HT1080 (cell line): ENCODE measurements around the gene NUP210L. TPM values are rescaled to one million over a fixed set of nuclear protein-coding genes. Genes with fewer than 3 reads are reported as not detected.
"Not testable (repeated sequence)": the region's sequence is repeated elsewhere in the genome, so short reads cannot be mapped to it uniquely, and the experiment has no call there.

ENCODE experiments used
- DNase-seq: peaks from one replicate; pipeline ENCODE4 v3.0.0-alpha.2; 2015; ENCODE audit warnings: low read depth
- total RNA-seq: library from RNA; depleted of rRNA; stranded (reverse); fragments of >200 nt; shearing (Covaris generic); gene quantifications from 2 replicates; pipeline ENCODE4 v1.2.3, GENCODE V29; 2014

Gene NUP210L
- total RNA-seq, 1 experiment from 2014 or later = not detected

DNA sequence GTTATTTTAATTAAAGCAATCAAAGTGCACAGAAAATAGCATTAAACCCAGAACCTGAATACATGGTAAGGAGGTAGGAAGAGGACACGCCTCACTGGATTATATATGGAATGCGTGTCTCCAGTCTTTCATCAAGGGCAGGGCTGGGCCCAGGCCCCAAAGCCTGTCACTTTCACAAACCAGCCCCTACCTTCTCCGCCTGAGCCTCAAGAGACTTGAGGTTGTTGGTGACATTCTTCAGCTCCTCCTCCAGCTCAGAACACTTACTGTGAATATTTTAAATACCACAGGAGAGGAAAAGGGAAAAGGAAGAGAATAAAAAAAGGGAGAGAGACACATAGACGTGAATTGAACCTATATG, 16.3 kb upstream of the NUP210L start:
- DNase-seq = no peak

DNA sequence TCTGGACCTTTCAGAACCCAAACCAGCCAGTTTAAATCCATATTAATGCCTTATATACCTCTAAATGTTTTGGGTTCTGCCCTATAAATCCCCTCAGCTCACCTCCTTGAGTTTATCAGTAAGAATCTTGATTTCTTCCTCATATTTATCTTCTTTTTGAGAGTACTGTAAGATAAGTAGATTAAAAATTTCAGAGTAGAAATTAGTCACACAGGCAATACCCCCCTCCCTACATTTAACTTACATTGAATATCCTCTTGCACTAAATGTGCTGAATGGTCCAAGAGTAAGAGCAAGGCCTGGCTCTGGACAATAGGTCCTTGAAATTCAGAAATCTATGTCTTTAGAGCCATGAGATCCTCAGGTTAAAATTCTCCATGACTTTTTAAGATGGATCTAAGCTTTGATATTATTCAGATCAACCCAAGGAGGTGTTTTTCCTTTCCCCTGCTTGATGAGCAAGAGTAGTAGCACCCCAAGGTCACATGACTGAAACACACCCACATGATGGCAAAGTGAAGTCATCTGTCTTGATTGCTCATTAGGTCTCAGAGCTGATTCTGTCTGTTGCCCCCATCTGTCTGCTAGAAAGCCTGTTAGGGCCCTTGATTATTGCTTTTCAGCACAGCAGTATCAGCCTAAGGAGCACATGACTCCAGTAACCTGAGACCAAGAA, 15.8 kb upstream of the NUP210L start:
- no peak for DNase-seq

DNA sequence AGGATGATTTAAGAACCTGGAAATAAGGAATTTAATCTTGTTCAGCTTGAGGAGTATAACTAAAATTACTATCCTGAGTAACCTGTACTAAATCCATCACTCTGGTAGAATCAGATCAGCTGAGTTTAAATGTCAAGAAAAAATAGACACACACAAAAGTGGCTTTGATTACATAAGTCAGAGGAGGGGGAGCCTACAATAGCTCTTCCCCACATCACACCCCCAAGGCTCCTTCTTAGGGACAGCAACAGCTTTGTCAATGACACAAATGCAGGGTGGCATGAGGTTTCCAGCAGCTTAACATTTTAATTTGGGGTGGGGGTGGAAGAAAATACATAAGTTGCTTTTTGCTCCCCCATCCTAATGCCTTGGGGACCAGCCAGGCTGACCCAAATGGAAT, 12.6 kb upstream of the NUP210L start:
- no peak for DNase-seq

DNA sequence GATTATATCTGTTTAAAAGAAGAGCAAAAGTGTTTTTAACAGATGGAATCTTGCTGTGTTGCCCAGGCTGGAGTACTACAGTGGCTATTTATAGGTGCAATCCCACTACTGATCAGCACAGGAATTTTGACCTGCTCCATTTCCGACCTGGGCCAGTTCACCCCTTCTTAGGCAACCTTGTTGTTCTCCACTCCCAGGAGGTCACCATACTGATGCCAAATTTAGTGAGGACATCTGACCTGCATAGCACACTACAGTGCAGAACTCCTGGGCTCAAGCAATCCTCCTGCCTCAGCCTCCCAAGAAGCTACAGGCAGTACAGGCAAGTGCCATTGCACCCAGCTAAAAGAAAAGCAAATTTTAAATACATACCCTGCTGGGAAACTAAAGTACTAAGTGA, 11.3 kb upstream of the NUP210L start:
- no peak for DNase-seq

DNA sequence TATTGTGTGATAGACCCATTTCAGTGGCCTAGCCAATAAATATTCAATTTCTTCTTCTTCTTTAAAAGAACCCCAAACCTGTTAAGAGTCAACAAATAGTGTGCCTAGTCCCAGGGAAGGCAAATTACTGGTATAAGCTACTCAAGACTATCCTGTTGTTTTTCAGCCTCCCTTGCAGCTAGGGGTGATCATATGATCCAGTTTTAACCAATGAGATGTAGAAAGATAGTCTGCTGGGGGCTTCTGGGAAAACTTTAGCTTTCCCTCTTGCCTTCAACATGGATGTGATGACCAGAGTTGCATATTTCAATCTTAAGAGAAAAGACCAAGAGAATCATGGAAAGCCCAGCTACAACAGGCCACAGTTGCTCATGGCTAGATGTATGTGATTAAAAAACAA, 4.7 kb upstream of the NUP210L start:
- DNase-seq = no peak

DNA sequence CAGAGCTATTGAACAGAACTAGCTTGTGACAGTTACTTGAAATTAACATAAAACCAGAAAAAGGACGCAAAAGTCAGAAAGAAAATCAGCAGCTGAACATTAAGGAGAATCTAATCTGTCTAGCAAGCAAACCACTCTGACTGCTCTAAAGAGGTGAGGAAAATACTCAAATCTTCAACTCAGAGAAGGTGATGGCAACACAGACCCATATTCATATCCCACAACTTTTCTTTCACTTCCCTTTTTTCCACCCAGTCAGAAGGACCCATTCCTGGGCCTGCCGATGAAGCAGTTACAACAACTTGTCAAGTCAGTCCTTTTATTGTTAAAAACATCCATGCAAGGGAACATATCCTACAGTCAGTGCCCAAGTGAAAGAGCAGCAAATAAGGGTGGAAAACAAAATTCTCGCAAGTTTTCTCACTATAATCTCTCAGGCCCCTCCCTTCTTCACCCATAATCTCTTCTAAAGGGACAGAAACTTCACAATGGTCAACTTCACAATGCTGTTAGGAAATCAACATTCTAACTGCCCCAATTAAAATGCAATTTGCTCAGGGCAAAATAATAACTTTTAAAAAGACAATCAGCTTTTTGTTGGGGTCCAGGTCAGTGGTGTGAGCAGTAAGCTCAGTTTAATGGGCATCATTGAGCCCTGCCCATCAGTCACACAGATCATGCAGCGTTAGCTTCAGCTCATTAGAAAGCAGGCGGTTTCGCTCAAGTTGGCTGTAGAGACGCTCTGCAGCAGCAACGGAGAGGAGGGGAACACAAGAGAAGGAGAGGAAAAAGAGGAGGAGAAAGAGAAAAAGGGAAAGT, 3.6 kb upstream of the NUP210L start:
- no peak for DNase-seq

DNA sequence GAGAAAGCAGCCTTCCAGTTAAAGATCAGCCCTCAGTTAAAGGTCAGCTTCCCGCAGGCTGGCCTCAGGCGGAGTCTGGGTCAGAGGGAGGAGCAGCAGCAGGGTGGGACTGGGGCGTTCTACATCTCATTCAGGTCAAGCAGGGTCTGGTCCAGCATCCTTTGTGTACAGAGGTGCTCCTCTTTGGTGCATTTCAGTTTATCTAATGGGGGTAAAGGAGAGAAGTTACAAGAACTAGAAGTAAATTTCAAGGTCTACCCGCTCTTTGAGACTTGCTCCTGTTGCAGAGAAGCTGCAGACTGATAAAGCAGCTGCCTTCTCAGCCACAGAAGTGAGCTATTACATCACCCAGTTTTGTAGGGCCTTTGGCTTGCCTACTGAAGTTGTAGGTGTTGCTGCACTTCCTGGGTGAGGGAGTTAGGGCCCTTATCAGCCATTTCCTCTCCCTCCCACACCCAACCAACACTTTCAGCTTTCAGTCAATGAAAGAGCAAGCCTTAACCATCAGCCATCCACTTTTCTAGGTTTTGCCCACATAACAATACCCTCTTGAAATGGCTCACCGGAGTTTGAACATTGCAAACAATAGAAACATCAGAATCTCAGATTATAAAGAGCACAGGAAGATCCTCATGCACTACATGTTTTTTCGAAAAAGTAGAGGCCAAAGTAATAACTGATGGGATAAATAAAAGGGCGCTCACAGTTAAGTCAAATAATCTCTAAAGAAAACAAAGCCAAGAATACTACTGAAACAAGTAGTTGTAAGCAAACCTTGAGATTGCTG, 2.8 kb upstream of the NUP210L start:
- DNase-seq = no peak

DNA sequence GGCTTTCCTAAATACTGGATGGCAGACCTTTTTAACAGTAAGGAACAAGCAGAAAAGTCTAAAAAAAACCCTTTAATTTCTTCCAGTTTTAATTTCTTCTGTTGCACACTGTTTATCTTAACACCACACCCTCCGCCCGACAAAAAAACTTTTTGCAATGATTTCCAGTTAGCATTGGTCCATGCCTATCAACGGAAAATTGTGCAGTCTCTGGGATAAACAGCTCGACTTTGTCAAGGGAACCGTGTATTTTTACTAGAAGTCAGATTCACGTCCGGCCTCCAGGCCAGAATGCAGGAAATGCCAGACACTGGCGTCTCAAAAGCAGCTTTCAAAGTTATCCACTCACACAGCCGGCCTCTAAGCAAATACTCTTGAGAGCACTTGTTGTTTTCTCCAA, 378 bp upstream of the NUP210L start:
- no peak for DNase-seq

DNA sequence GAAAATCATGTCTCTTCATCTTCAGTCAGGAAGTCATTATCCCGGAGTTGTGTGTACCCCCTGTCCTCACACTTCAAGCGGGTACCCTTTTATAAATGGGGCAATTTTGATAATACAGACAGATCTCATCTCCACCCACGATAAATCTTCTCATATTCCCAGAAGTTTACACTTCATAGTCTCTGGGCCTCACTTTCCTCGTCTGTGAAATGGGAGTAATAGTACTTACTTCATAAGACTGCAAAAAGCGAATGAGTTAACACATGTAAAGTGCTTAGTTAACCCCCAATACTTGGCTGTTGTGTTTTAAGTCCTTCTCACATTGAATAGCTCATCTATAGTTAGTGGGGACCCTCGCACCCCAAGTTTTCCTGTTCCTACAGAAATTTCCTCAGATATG, 820 bp downstream of the NUP210L start:
- DNase-seq = no peak

DNA sequence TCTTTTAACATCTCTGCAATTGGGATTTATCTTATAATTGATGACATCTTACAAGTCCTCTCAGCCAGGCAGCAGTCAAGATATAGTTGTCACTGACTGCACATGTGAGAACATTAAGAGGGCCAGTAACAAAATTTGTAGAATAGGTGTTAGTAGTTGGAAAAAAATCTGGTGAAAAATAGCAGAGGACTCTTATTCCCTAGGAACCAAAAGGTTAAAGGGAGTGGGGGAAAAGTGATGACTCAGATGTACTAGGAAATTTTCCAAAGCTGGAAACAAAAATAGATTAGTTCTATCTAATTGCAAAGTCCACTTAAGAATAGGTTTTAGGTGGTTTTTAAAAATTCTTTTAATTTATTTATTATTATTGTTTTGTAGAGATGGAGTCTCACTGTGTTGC, 3.6 kb downstream of the NUP210L start:
- DNase-seq = no peak

DNA sequence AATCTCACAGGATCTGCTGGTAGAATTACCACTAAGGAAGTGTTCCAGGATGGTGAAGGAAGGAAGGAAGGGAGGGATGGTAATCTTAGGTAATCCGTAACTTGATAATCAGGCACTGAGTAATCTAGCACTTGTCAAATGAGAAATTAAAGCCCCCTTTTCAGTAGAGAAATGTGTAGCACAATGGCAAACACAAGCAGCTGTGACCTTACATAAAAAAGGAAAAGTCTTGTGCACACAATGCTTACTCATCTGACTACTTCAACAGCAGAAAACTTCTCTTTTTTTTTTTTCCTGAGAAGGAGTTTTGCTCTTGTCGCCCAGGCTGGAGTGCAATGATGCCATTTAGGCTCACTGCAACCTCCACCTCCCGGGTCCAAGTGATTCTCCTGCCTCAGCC, 6.1 kb downstream of the NUP210L start:
- DNase-seq = peak; percentile 59

DNA sequence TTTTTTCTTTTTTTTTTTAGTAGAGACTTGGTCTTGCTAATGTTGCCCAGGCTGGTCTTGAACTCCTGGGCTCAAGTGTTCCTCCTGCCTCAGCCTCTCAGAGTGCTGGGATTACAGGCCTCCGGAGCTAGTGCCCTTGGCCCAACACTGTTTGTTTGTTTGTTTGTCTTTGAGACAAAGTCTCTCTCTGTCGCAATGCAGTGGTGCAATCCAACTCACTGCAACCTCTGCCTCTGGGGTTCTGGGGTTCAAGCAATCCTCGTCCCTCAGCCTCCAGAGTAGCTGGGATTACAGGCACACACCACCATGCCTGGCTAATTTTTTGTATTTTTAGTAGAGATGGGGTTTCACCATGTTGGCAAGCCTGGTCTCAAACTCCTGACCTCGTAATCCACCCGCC, 7.4 kb downstream of the NUP210L start:
- DNase-seq = not testable (repeated sequence)

DNA sequence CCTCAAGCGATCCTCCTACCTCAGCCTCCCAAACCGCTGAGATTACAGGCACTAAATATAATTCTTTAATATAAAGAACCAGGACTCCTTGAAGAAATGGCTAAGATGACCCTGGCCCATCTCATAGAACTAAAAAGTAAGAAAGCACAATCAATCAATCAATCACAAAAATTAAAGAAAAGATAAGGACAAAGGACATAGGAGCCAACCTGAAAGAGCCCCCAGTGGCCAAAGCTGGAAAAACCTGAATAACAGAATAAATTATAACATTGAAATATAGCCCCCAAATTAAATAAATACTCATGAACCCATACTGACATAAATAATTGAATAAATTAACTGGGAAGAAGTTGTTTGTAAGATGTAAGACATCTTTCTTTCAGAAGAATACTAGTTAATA, 8.9 kb downstream of the NUP210L start:
- DNase-seq = no peak

DNA sequence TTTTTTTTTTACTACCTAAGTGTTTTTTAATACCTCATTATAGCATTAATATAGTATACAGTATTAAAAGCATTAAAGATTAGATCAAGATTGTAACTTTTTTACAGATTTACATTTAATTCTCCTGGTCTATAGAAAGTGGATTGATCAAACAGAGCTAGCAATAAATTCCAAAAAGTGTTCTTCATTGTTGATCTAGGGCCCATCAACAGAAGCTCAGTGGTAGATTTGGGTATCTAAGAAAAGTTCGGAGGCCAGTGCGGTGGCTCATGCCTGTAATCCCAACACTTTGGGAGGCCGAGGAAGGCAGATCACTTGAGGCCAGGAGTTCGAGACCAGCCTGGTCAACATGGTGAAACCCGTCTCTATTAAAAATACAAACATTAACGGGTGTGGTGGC, 12.5 kb downstream of the NUP210L start:
- DNase-seq = no peak

DNA sequence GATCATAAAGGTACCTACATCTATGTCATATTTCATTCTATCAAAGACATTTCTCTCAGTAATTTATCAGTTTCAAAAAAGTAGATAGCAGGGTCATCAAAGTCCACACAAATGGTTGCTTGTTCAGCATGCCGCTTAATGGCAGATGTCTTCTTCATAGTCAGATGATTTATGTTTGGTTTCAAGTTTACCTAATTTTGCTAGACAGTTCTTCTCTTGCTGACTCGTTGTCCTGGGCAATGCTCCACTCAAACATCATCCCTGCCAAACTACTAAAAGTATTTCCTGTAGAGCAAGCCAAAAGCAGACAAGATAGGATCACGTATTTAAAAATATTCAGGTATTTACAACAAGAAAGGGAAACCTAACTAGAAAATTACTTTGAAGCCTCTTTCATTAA, 13.6 kb downstream of the NUP210L start:
- DNase-seq = no peak

DNA sequence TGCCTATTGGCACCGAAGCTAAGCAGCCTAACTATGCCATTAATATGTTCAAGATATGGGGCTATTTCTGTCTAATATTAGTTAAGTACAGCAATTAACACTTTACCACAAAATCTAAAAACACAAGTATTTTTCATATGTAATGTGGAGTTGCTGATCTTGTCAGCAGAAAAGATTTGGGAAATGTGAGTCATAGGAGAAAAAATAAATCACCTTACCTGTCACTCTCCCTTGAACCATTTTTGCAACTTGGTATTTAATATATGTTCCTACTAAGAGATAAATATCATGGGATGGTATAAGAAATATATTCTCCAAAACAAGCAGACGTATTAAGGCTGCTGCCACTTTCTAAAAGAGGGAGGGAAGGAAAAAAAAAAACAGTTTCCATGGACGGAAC, 17.0 kb downstream of the NUP210L start:
- no peak for DNase-seq

DNA sequence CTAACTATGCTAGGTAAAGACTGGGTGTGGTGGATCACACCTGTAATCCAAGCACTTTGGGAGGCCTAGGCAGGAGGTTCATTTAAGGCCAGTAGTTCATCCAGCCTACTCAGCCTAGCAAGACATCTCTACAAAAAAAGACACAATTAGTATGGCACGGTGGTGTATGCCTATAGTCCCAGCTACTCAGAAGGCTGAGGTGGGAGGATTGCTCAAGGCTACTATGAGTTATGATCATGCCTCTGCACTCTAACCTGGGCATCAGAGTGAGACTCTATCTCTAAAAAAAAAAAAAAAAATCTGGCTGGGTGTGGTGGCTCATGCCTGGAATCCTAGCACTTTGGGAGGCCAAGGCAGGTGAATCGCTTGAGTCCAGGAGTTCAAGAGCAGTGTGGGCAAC, 21.6 kb downstream of the NUP210L start:
- DNase-seq = no peak

DNA sequence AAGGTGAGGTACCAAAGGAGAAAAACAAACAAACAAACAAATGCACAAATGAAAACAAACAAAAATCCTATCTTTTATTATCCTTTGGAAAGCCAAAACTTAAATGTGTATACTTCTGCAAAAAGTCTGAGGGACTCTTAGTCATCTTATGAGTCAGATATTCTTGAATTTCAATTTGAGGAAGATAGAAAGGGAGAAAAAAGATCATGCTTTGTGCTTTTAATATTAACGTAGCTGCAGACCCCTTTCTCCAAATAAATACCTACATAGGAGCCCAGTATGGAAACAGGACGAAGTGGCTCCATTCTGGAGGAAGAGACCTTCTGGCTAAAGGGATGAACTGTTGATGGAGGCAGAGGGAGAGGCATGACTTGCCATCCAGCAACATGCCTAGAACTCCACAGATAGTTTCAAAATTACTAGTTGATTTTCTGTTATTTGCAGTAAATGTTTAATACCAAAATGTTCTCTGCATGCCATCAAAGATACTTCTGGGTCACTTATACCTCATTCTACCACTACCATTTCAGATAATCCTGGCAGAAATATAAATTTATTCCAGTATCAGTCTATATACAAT, 25.4 kb downstream of the NUP210L start:
- DNase-seq = peak; percentile 18

DNA sequence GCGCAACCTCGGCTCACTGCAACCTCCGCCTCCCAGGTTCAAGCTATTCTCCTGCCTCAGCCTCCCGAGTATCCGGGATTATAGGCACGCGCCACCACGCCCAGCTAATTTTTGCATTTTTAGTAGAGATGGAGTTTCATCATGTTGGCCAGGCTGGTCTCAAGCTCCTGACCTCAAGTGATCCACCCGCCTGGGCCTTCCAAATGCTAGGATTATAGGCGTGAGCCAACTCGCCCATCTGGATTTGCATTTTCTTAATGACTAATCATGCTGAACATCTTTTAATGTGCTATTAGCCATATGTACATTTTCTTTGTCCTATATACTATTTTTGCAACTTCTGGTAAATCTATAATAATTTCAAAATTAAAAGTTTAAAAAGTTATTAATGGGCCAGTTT, 31.7 kb downstream of the NUP210L start:
- not testable (repeated sequence) for DNase-seq

DNA sequence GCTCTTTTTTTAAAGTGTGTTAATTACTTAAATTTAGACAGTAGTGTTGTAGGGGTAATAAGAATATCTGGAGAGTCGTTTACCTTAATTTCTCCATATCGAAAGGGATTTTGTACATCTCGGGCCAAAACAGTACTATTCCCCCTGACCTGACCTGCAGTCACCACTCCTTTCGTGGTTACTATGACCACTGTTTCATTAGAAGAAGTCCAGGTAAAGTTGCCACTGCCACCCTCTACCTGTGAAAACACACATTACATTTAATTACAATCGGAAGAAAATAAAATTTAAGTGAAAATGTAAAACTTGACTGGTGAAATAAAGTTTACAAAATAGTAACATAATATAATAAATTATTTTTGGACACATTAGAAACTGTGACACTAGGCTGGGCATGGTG, 37.2 kb downstream of the NUP210L start:
- DNase-seq = no peak

DNA sequence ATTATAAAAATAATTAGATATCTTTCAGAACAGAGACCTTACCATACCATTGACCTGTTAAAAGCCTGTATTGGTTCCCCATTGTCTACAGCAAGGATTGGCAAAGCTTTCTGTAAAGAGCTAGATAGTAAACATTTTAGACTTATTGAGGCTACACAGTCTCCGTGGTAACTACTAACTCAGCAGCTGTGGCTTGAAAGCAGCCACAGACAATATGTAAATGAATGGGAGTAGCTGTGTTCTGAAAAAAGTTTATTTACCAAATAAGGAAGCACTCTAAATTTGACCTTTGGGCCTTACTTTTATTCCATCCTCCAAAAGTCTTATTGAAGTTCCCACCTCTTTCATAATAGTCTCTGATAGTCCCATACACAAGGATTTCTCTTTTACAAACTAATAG, 39.7 kb downstream of the NUP210L start:
- no peak for DNase-seq
